Kidney (tissue), 14 donors: ENCODE results near the gene ANG. TPM values are rescaled to one million over a fixed set of nuclear protein-coding genes. Genes with fewer than 3 reads are reported as not detected.
A peak's percentile ranks its signal among the peaks of the same experiment; 100 is the strongest.

Source experiments
- DNase-seq, 5 donors: peaks; one replicate each; pipeline ENCODE4 v3.0.0-alpha.2; 2013 to 2020
- FAIRE-seq: peaks from 2 replicates; lab custom pipeline; 2012; peaks lifted over from hg19 to GRCh38; lab: Jason Lieb, UNC
- H3K27ac ChIP-seq, 2 donors: one replicate each; pipeline ENCODE4 v1.7.0; 2013; ENCODE audit warnings: low read depth in 2 of 2, low read length in 2 of 2, inconsistent platforms in 1 of 2
- H3K27me3 ChIP-seq: one replicate; pipeline ENCODE4 v1.7.1; 2013; ENCODE audit warnings: low read length, inconsistent platforms; ENCODE audit not compliant: control insufficient read depth, insufficient read depth
- H3K36me3 ChIP-seq, 3 donors: one replicate each; pipeline versions ENCODE4 v1.7.0 to v1.7.1; 2013; ENCODE audit warnings: low read length in 3 of 3, control low read depth in 1 of 3, inconsistent platforms in 1 of 3; ENCODE audit not compliant: insufficient read depth in 3 of 3, control insufficient read depth in 2 of 3
- H3K4me1 ChIP-seq, 3 donors: one replicate each; pipeline versions ENCODE4 v1.7.0 to v1.7.1; 2013; ENCODE audit warnings: low read length in 3 of 3, inconsistent platforms in 1 of 3, low read depth in 1 of 3; ENCODE audit not compliant: control insufficient read depth in 2 of 3, insufficient read depth in 2 of 3
- H3K4me3 ChIP-seq, 3 donors: one replicate each; pipeline versions ENCODE4 v1.7.0 to v1.8.1; 2013; ENCODE audit warnings: low read length in 3 of 3, control low read depth in 1 of 3, inconsistent platforms in 1 of 3
- H3K9ac ChIP-seq, 3 donors: one replicate each; pipeline versions ENCODE4 v1.7.0 to v1.7.1; 2013; ENCODE audit warnings: low read length in 3 of 3, control low read depth in 1 of 3, inconsistent platforms in 1 of 3
- H3K9me3 ChIP-seq, 3 donors: one replicate each; pipeline versions ENCODE4 v1.7.0 to v1.7.1; 2013; ENCODE audit warnings: low read length in 3 of 3, control low read depth in 1 of 3, inconsistent platforms in 1 of 3; ENCODE audit not compliant: control insufficient read depth in 2 of 3, insufficient read depth in 1 of 3
- intact Hi-C: fragments of 100-400 bp; cut with DNase I; formaldehyde crosslinking; loops from one replicate; pipeline ENCODE4 v1.11.1; 2022
- polyA plus RNA-seq: library from polyadenylated mRNA; stranded (reverse); fragments of 350-450 nt; fragmentation: Illumina TruSeq; extraction: RNeasy Lipid Tissue Mini Kit (QIAGEN cat#74804); gene quantifications from one replicate; pipeline ENCODE4 v1.2.3, GENCODE V29; 2014; ENCODE audit warnings: low read depth, low replicate concordance; ENCODE audit not compliant: insufficient read depth
- total RNA-seq: library from RNA; stranded (reverse); fragmentation: NEBNext Ultra II Directional; extraction: Animal tissue kit (Norgen Biotek cat#: 25700); gene quantifications from one replicate; pipeline ENCODE4 v1.2.1, GENCODE V29; 2021
- TF ChIP-seq, protein P1 (sequence below): IDR thresholded peaks from 3 replicates; pipeline ENCODE4 v1.5.1; 2012; ENCODE audit warnings: mild to moderate bottlenecking, moderate library complexity, borderline replicate concordance; ENCODE audit not compliant: insufficient read depth; ENCODE audit errors: extremely low read depth
- donor health status: control.
- donor health status: control.
- donor health status: control.
- donor health status: control.
- donor health status: control.
- donor health status: DM: yes; HTN: yes; CAD: no.
- donor health status: Normal renal cell carcinoma (clear cell type).

Gene ANG
- total and polyA plus RNA-seq, 2 donors from 2014 or later, result 19.4 to 24.5 TPM

DNA sequence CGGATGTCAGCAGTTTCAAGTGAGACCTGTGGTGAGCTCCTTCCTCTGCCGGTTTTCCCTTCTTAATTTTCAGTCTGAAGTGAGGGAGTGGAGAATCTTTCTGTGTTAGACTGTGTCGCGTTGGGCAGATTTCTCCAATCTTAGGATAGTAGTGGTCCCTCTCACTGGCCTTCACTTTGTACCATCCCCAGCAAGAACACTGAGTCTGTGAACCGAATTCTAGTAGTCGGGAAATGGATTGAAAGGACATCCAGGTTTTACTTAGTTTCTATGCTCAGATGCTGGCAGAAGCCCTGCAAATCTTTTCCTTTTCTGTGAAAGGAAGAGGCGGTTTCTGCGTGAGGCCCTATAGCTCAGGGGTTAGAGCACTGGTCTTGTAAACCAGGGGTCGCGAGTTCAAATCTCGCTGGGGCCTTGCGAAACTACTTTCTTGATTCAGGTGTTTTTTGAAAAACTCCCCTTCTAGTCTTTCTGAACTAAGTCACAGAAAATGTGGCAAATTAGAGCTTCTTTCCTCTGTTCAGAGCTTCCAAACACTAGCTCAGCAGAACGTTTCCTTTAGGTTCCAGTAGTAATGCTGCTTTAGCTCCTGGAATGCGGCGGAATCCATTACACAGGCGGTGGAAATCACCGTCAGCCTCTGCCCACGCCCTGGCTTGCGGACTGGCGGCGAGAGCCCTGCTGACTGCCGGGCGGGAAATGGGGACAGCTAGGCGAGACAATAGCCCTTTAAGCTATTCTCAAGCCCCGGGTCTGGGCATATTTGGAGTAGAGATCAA is 7.0 kb upstream of the ANG start:
- peak overlapping the region; percentile 79 to 94 (median 91) for H3K4me3 ChIP-seq
- intact Hi-C loops, result loop anchor here (10.0 kb wide), 1 partner anchor 347 kb away; the partner anchor contains the start of gene CCNB1IP1
- FAIRE-seq (no peak), DNase-seq (peak; percentile 85 to 97 (median 95))
- H3K36me3 ChIP-seq, result no peaks in the 10 kb centered on the region
- H3K27me3 ChIP-seq, result no peaks in the 10 kb centered on the region
- TF ChIP-seq, protein P1, sequence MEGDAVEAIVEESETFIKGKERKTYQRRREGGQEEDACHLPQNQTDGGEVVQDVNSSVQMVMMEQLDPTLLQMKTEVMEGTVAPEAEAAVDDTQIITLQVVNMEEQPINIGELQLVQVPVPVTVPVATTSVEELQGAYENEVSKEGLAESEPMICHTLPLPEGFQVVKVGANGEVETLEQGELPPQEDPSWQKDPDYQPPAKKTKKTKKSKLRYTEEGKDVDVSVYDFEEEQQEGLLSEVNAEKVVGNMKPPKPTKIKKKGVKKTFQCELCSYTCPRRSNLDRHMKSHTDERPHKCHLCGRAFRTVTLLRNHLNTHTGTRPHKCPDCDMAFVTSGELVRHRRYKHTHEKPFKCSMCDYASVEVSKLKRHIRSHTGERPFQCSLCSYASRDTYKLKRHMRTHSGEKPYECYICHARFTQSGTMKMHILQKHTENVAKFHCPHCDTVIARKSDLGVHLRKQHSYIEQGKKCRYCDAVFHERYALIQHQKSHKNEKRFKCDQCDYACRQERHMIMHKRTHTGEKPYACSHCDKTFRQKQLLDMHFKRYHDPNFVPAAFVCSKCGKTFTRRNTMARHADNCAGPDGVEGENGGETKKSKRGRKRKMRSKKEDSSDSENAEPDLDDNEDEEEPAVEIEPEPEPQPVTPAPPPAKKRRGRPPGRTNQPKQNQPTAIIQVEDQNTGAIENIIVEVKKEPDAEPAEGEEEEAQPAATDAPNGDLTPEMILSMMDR, result no peak
- H3K9ac ChIP-seq, result peak overlapping the region; percentile 57 to 99 (median 96)
- peaks cover 0 to 10% (median 9%) of the 10 kb centered on the region in 3 donors for H3K4me1 ChIP-seq
- peak overlapping the region; percentile 98 to 100 for H3K27ac ChIP-seq
- H3K9me3 ChIP-seq, result no peaks in the 10 kb centered on the region

DNA sequence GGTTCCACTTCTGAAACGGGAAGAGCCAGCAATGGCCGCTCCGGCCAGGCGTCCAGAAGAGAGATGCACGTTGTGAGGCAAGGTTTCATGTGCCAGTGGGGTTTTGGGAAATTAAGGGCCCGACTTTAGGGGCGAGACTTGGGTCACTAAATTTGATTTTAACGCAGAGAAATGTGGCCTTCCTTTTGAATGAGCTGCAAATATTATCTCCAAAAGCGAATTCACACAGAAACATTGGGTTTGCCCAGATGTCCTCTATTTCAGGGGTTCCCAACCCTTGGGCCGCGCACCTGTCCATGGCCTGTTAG is 6.5 kb upstream of the ANG start:
- Histone ChIP-seq H3K27ac (peak overlapping the region; percentile 98 to 100), H3K9me3 (no peaks in the 10 kb centered on the region), H3K27me3 (no peaks in the 10 kb centered on the region), H3K4me3 (peak overlapping the region; percentile 79 to 94 (median 91)), H3K9ac (peak overlapping the region; percentile 57 to 99 (median 96)), H3K4me1 (peaks cover 0 to 13% (median 10%) of the 10 kb centered on the region in 3 donors), H3K36me3 (no peaks in the 10 kb centered on the region)
- intact Hi-C loops, result loop anchor here (10.0 kb wide), 1 partner anchor 347 kb away; the partner anchor contains the start of gene CCNB1IP1
- no peak for DNase-seq
- TF ChIP-seq, protein P1, result no peak
- no peak for FAIRE-seq

DNA sequence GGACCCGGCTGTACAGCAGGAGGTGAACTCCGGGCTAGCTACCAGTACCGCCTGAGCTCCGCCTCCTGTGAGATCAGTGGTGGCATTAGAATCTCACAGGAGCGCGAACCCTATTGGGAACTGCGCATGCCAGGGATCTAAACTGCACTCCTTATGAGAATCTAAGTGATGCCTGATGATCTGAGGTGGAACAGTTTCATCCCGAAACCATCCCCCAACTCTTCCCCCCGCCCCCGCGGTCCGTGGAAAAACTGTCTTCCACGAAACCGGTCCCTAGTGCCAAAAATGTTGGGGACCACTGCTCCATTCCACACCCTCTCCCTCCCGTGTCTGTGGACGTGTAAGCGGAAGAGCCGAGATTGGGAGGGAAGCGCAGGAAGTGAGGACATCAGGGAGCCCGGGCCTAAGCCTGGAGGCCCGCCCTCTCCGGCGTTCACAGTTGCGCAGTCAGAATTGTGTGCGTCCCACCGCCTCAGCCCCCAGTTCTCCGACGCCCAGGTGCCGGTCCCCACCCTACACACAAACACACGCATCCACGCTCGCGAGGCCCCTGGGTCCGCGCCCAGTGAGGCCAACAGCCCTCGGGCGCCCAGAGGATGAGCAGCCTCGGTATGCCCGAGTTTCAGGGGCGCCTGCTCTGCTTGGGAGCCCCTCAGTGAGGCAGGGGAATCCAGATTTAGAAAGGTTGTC is 6.0 kb upstream of the ANG start:
- intact Hi-C loops, result loop anchor here (10.0 kb wide), 1 partner anchor 348 kb away; the partner anchor contains the start of gene CCNB1IP1
- FAIRE-seq, result no peak

More for the DNA sequence above, 6.0 kb upstream of the ANG start:
- Histone ChIP-seq H3K9me3 (no peaks in the 10 kb centered on the region), H3K9ac (peak overlapping the region; percentile 74 to 99 (median 96)), H3K36me3 (no peaks in the 10 kb centered on the region), H3K4me3 (peak overlapping the region; percentile 79 to 94 (median 91)), H3K27me3 (no peaks in the 10 kb centered on the region), H3K4me1 (peaks cover 0 to 18% (median 13%) of the 10 kb centered on the region in 3 donors), H3K27ac (peak overlapping the region; percentile 98 to 100)
- TF ChIP-seq, protein P1, result no peak
- peak; percentile 89 to 98 (median 96) for DNase-seq
